ENCODE data around the gene ACER2. TPM values are rescaled to one million over a fixed set of nuclear protein-coding genes. Genes with fewer than 3 reads are reported as not detected.
A peak's percentile ranks its signal among the peaks of the same experiment; 100 is the strongest.
"Not testable (repeated sequence)": the region's sequence is repeated elsewhere in the genome, so short reads cannot be mapped to it uniquely, and the experiment has no call there.

ACER2 gene
- total RNA-seq, 3 donors from 2014 or later = 0.65 to 0.87 (median 0.76) TPM

DNA sequence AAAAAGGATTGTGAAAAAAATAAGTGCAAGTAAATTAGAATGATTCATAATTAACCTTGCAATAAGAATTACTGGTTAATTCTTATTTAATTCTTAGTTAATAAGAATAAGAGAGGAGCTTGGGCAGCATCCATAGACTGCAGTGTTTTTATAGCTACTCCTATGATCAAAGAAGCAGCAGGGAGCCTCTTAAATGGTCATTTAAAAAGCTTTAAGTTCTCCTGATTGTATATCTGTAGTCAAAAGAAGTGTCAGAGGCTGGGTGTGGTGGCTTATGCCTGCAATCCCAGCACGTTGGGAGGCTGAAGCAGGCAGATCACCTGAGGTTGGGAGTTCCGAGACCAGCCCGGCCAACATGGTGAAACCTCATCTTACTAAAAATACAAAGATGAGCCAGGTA, 14.4 kb downstream of the ACER2 start:
- Mint-ChIP-seq H3K9me3 (no peaks in the 10 kb centered on the region), H3K4me3 (no peak overlapping the region), H3K27me3 (ENCODE audit: low read depth) (no peaks in the 10 kb centered on the region), H3K36me3 (ENCODE audit: insufficient read depth) (peaks cover 9% of the 10 kb centered on the region), H3K4me1 (ENCODE audit: low read depth) (no peaks in the 10 kb centered on the region)
- DNase-seq (no peak), ATAC-seq (no peak)

GRCh38 chr9:19424176-19424779, 15.5 kb downstream of the ACER2 start:
- no peaks in the 10 kb centered on the region for H3K9me3 Mint-ChIP-seq
- H3K36me3 Mint-ChIP-seq (ENCODE audit: insufficient read depth) = peaks cover 9% of the 10 kb centered on the region
- ATAC-seq (no peak), DNase-seq (no peak)
- no peak overlapping the region for H3K4me3 Mint-ChIP-seq
- no peaks in the 10 kb centered on the region for H3K27me3 Mint-ChIP-seq (ENCODE audit: low read depth)
- H3K4me1 Mint-ChIP-seq (ENCODE audit: low read depth) = no peaks in the 10 kb centered on the region

GRCh38 chr9:19429595-19429994, 20.8 kb downstream of the ACER2 start:
- Mint-ChIP-seq H3K36me3 (ENCODE audit: insufficient read depth) (peaks cover 11% of the 10 kb centered on the region), H3K27me3 (ENCODE audit: low read depth) (no peaks in the 10 kb centered on the region), H3K4me3 (no peak overlapping the region), H3K4me1 (ENCODE audit: low read depth) (no peaks in the 10 kb centered on the region), H3K9me3 (no peaks in the 10 kb centered on the region)
- DNase-seq = no peak
- no peak for ATAC-seq

GRCh38 chr9:19430201-19430760, 21.5 kb downstream of the ACER2 start:
- Mint-ChIP-seq H3K27me3 (ENCODE audit: low read depth) (no peaks in the 10 kb centered on the region), H3K36me3 (ENCODE audit: insufficient read depth) (peaks cover 14% of the 10 kb centered on the region), H3K9me3 (no peaks in the 10 kb centered on the region), H3K4me3 (no peak overlapping the region), H3K4me1 (ENCODE audit: low read depth) (no peaks in the 10 kb centered on the region)
- DNase-seq = no peak
- ATAC-seq = no peak

- ATAC-seq = no peak
- H3K27me3 Mint-ChIP-seq (ENCODE audit: low read depth) = no peaks in the 10 kb centered on the region
- H3K9me3 Mint-ChIP-seq = no peaks in the 10 kb centered on the region
- DNase-seq = no peak
- H3K36me3 Mint-ChIP-seq (ENCODE audit: insufficient read depth) = peaks cover 11% of the 10 kb centered on the region
- H3K4me1 Mint-ChIP-seq (ENCODE audit: low read depth) = no peaks in the 10 kb centered on the region
- no peak overlapping the region for H3K4me3 Mint-ChIP-seq
Measured at GRCh38 chr9:19431361-19432171, 22.8 kb downstream of the ACER2 start.

DNA sequence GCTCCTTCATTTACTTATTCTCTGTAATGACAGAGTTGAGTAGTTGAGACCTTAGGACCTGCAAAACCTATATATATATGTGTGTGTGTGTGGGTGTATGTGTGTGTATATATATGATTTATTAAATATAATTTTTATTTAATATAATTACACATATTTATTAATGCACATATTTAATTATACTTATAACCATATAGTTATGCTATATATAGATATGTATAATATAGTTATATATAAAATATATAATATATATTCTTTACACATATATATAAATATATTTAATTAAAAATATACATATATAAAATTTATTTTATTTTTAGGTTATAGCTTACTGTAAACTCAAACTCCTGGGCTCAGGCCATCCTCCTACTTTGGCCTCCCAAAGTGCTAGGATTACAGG, 23.7 kb downstream of the ACER2 start:
- H3K4me3 Mint-ChIP-seq = no peak overlapping the region
- peaks cover 16% of the 10 kb centered on the region for H3K36me3 Mint-ChIP-seq (ENCODE audit: insufficient read depth)
- no peaks in the 10 kb centered on the region for H3K9me3 Mint-ChIP-seq
- H3K27me3 Mint-ChIP-seq (ENCODE audit: low read depth) = no peaks in the 10 kb centered on the region
- H3K4me1 Mint-ChIP-seq (ENCODE audit: low read depth) = no peaks in the 10 kb centered on the region
- DNase-seq = no peak
- ATAC-seq = no peak

GRCh38 chr9:19433729-19434128, 24.9 kb downstream of the ACER2 start:
- not testable (repeated sequence) for H3K27me3 Mint-ChIP-seq (ENCODE audit: low read depth); H3K9me3 Mint-ChIP-seq; ATAC-seq; H3K4me3 Mint-ChIP-seq; H3K4me1 Mint-ChIP-seq (ENCODE audit: low read depth); DNase-seq
- peaks cover 22% of the 10 kb centered on the region for H3K36me3 Mint-ChIP-seq (ENCODE audit: insufficient read depth)

DNA sequence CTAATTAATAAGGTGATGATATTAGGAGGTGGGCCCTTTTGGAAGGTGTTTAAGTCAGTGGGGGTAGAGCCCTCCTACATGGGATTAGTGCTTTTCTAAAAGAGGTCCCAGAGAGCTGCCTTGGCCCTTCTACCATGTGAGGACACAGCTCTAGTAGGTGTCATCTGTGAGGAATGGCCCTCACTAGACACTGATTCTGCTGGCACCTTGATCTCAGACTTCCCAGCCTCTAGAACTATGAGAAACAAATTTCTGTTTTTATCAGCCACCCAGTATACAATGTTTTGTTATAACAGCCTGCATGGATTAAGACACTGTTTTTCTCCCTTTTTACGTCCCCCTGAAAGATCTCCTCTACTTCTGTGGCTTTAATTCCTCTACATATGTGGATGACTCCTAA, 31.6 kb downstream of the ACER2 start:
- DNase-seq = no peak
- no peak for ATAC-seq
- no peaks in the 10 kb centered on the region for H3K27me3 Mint-ChIP-seq (ENCODE audit: low read depth)
- peaks cover 14% of the 10 kb centered on the region for H3K36me3 Mint-ChIP-seq (ENCODE audit: insufficient read depth)
- H3K9me3 Mint-ChIP-seq = no peaks in the 10 kb centered on the region
- no peak overlapping the region for H3K4me3 Mint-ChIP-seq
- peaks cover 18% of the 10 kb centered on the region for H3K4me1 Mint-ChIP-seq (ENCODE audit: low read depth)

- ATAC-seq = no peak
Measured at GRCh38 chr9:19440823-19441580, 32.2 kb downstream of the ACER2 start.

DNA sequence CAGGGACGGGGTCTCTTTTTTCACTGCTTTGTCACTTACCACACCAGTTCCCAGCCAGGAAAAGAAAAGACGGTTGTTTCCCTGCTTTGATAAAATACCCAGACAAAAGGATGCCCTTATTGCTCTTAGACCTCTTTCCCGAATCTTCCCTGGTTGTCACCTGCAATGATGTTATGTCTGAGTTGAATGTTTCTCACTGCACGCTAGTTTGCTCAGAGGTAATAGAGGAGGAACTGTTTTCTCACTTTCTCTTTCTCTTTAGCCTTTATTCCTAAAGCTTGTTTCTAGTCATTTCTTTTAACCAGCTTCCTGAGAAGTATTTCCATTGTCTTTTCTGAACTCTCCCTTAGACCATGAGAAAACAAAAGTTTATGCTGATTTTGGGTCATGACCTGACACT, 32.9 kb downstream of the ACER2 start:
- H3K4me1 Mint-ChIP-seq (ENCODE audit: low read depth) = peaks cover 18% of the 10 kb centered on the region
- H3K4me3 Mint-ChIP-seq = peak overlapping the region; percentile 62
- H3K27me3 Mint-ChIP-seq (ENCODE audit: low read depth) = no peaks in the 10 kb centered on the region
- no peaks in the 10 kb centered on the region for H3K9me3 Mint-ChIP-seq
- DNase-seq (no peak), ATAC-seq (peak; percentile 78 to 79)
- H3K36me3 Mint-ChIP-seq (ENCODE audit: insufficient read depth) = peaks cover 18% of the 10 kb centered on the region

More at GRCh38 chr9:19440823-19441580, 32.2 kb downstream of the ACER2 start:
- Mint-ChIP-seq H3K4me1 (ENCODE audit: low read depth) (peaks cover 18% of the 10 kb centered on the region), H3K27me3 (ENCODE audit: low read depth) (no peaks in the 10 kb centered on the region), H3K9me3 (no peaks in the 10 kb centered on the region), H3K36me3 (ENCODE audit: insufficient read depth) (peaks cover 18% of the 10 kb centered on the region), H3K4me3 (no peak overlapping the region)
- DNase-seq = no peak

GRCh38 chr9:19442240-19442639, 33.4 kb downstream of the ACER2 start:
- Mint-ChIP-seq H3K36me3 (ENCODE audit: insufficient read depth) (peaks cover 15% of the 10 kb centered on the region), H3K4me1 (ENCODE audit: low read depth) (peaks cover 18% of the 10 kb centered on the region)

GRCh38 chr9:19445452-19445851, 36.6 kb downstream of the ACER2 start:
- Mint-ChIP-seq H3K4me1 (ENCODE audit: low read depth) (peaks cover 18% of the 10 kb centered on the region), H3K4me3 (no peak overlapping the region), H3K36me3 (ENCODE audit: insufficient read depth) (peaks cover 6% of the 10 kb centered on the region), H3K27me3 (ENCODE audit: low read depth) (no peaks in the 10 kb centered on the region), H3K9me3 (no peaks in the 10 kb centered on the region)
- ATAC-seq (no peak), DNase-seq (no peak)

More at GRCh38 chr9:19442240-19442639, 33.4 kb downstream of the ACER2 start:
- ATAC-seq = no peak
- no peak for DNase-seq
- H3K9me3 Mint-ChIP-seq = no peaks in the 10 kb centered on the region
- no peak overlapping the region for H3K4me3 Mint-ChIP-seq
- no peaks in the 10 kb centered on the region for H3K27me3 Mint-ChIP-seq (ENCODE audit: low read depth)

DNA sequence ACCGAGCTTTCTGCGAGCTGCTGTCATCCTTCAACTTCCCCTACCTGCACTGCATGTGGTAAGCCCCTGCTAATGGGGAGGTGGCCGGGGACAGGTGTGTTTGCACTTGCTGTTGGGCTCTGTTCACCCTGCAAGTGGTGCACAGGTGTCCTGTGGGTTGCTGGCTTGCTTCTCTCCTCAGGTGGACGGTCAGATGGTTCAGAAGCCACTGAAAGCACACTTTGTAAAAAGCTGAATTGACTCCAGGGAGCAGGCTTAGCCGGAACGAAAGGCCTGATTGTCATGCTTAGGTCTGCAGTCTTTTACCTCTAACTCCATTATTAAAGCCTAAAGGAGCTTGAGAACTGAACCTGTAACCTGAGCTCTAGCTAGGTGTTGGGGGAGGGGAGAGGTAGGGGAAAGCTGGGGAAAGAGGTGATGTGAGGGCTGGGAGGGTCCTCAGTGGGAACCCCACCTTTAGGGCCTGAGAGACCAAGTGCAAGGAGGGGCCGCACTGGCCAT, 37.6 kb downstream of the ACER2 start:
- Mint-ChIP-seq H3K36me3 (ENCODE audit: insufficient read depth) (peaks cover 6% of the 10 kb centered on the region), H3K4me3 (no peak overlapping the region), H3K4me1 (ENCODE audit: low read depth) (peaks cover 11% of the 10 kb centered on the region), H3K9me3 (no peaks in the 10 kb centered on the region), H3K27me3 (ENCODE audit: low read depth) (no peaks in the 10 kb centered on the region)
- no peak for ATAC-seq
- no peak for DNase-seq

Data from activated T-cell treated with anti-CD3 and anti-CD28 coated beads, Interleukin-2, amount 50 U/mL, for 4 hours (primary cell).